GM12878 (cell line): Measurements from ENCODE around the gene ITGB2. TPM values are rescaled to one million over a fixed set of nuclear protein-coding genes. Genes with fewer than 3 reads are reported as not detected.

Experiments used
- ATAC-seq: fragments of 200-7000 bp; cut with Tn5 transposase; 3 replicates; pipeline ENCODE4 v1.9.1; 2020; ENCODE audit warnings: mild to moderate bottlenecking, moderate library complexity
- Bru-seq: library from RNA; stranded (reverse); fragments of 400-500 nt; gene quantifications from one replicate; lab custom pipeline; 2021; lab: Mats Ljungman, UMichigan
- BruChase-seq, 2 experiments: library from RNA; stranded (reverse); fragments of 400-500 nt; gene quantifications; one replicate each; lab custom pipeline; 2021; lab: Mats Ljungman, UMichigan
- BruUV-seq: library from RNA; stranded (reverse); fragments of 400-500 nt; replicated peaks from 2 replicates; lab custom pipeline; 2021; lab: Mats Ljungman, UMichigan
- CTCF ChIA-PET: fragments of 300-600 bp; sonication (Branson Sonifier 250); formaldehyde crosslinking; extraction: SDS; loops from one replicate; lab custom pipeline; 2021; ENCODE audit warnings: inconsistent platforms; lab: Yijun Ruan, JAX
- POLR2A ChIA-PET: fragments of 350-600 bp; formaldehyde crosslinking; extraction: SDS; loops from one replicate; lab custom pipeline; 2021; ENCODE audit warnings: inconsistent platforms; lab: Charles Lee
- RAD21 ChIA-PET: fragments of 300-600 bp; sonication (Branson Sonifier 250); formaldehyde crosslinking; loops from one replicate; lab custom pipeline; 2023; ENCODE audit warnings: antibody characterized with exemption; ENCODE audit not compliant: unreplicated experiment; lab: Charles Lee
- SMC1A ChIA-PET: fragments of 300-600 bp; sonication (Branson Sonifier 250); formaldehyde crosslinking; loops from one replicate; lab custom pipeline; 2023; ENCODE audit not compliant: unreplicated experiment, uncharacterized antibody; lab: Charles Lee
- DNase-seq: peaks from one replicate; pipeline ENCODE4 v3.0.0-alpha.2; 2011; ENCODE audit warnings: low read depth, low spot score
- FAIRE-seq: peaks from 3 replicates; lab custom pipeline; 2011; peaks lifted over from hg19 to GRCh38; lab: Jason Lieb, UNC
- H2AFZ ChIP-seq: 2 replicates; pipeline ENCODE4 v1.6.0; 2011; ENCODE audit warnings: low read depth, low read length, control low read depth; ENCODE audit not compliant: control insufficient read depth
- H3K27ac ChIP-seq: 2 replicates; pipeline ENCODE4 v1.5.1; 2011; ENCODE audit warnings: control low read depth; ENCODE audit not compliant: control insufficient read depth, insufficient read depth
- H3K27me3 ChIP-seq, 2 experiments: replicated peaks in 1 of 2; 2 replicates each; pipeline versions ENCODE4 v1.6.0 to v1.6.1; 2011; ENCODE audit warnings: low read length in 1 of 2; ENCODE audit not compliant: control insufficient read depth in 2 of 2, insufficient read depth in 2 of 2
- H3K36me3 ChIP-seq, 2 experiments: 2 replicates each; pipeline ENCODE4 v1.5.1; 2011; ENCODE audit warnings: low read length in 1 of 2; ENCODE audit not compliant: control insufficient read depth in 2 of 2, insufficient read depth in 2 of 2
- H3K4me1 ChIP-seq: 2 replicates; pipeline ENCODE4 v1.6.1; 2011; ENCODE audit warnings: mild to moderate bottlenecking, low read length, moderate library complexity, mixed read lengths; ENCODE audit not compliant: control insufficient read depth, insufficient read depth
- H3K4me2 ChIP-seq: 2 replicates; pipeline ENCODE4 v1.6.0; 2011; ENCODE audit warnings: control low read depth; ENCODE audit not compliant: control insufficient read depth, insufficient read depth
- H3K4me3 ChIP-seq: fragments of 200-600 bp; sonication (generic); 2 replicates; pipeline ENCODE4 v1.5.1; 2016
- H3K79me2 ChIP-seq: 2 replicates; pipeline ENCODE4 v1.6.0; 2011; ENCODE audit warnings: low read length; ENCODE audit not compliant: control insufficient read depth, insufficient read depth
- H3K9ac ChIP-seq: 2 replicates; pipeline ENCODE4 v1.8.0; 2011; ENCODE audit warnings: low read length, control low read depth, mixed read lengths; ENCODE audit not compliant: control insufficient read depth, insufficient read depth
- H3K9me3 ChIP-seq: replicated peaks from 3 replicates; pipeline ENCODE4 v1.5.1; 2011; ENCODE audit warnings: mild to moderate bottlenecking, low read length; ENCODE audit not compliant: control insufficient read depth, insufficient read depth
- H4K20me1 ChIP-seq: 2 replicates; pipeline ENCODE4 v1.6.0; 2011; ENCODE audit not compliant: control insufficient read depth, insufficient read depth
- HDGF ChIP-seq: fragments of 450-650 bp; IDR thresholded peaks from 2 replicates; pipeline ENCODE4 v1.6.1; 2016; ENCODE audit warnings: antibody characterized with exemption
- IKZF2 ChIP-seq, 2 experiments: fragments of 450-650 bp; IDR thresholded peaks; 2 replicates each; pipeline ENCODE4 v1.6.1; 2017; ENCODE audit warnings: mild to moderate bottlenecking in 2 of 2, moderate library complexity in 2 of 2
- MXI1 ChIP-seq: fragments of 150-350 bp; IDR thresholded peaks from 2 replicates; pipeline ENCODE4 v1.6.1; 2011; ENCODE audit warnings: low read depth, mild to moderate bottlenecking, inconsistent platforms, low read length, improper control_type of control experiment
- PML ChIP-seq: IDR thresholded peaks from 2 replicates; pipeline ENCODE4 v1.6.1; 2012; ENCODE audit warnings: low read length, inconsistent platforms
- RCOR1 ChIP-seq: conservative IDR thresholded peaks from 2 replicates; pipeline ENCODE4 v1.6.1; 2012; ENCODE audit warnings: low read depth, low read length, improper control_type of control experiment
- SREBF1 ChIP-seq: IDR thresholded peaks from 2 replicates; pipeline ENCODE4 v1.6.1; 2012; ENCODE audit warnings: mild to moderate bottlenecking, low read length
- WGBS: methylation state at CpG from one replicate; pipeline ENCODE4 v1.1.6; 2016; ENCODE audit warnings: low lambda C conversion rate; ENCODE audit not compliant: insufficient replicate concordance, insufficient coverage; ENCODE audit errors: missing lambda C conversion rate; 5-methylcytosine and 5-hydroxymethylcytosine counted together
- in situ Hi-C: fragments of 300-500 bp; cut with MboI; formaldehyde crosslinking; loops from 9 replicates; pipeline ENCODE4 v1.14.3; 2018; ENCODE audit warnings: mixed read lengths
- intact Hi-C: fragments of 100-400 bp; cut with micrococcal nuclease; formaldehyde crosslinking; loops from one replicate; pipeline ENCODE4 v1.14.2; 2022; ENCODE audit not compliant: unreplicated experiment
- long read RNA-seq, 2 experiments: library from polyadenylated mRNA; unstranded; transcript quantifications; one replicate each; pipeline ENCODE4 v2.0.0, GENCODE V29; 2019 to 2020
- polyA minus RNA-seq, 3 experiments: library from RNA; depleted of rRNA, polyadenylated mRNA; stranded (reverse); fragments of >200 nt; gene quantifications; 2 replicates each; pipeline ENCODE4 v1.2.3, GENCODE V29; 2011
- polyA plus RNA-seq, 11 experiments: library from polyadenylated mRNA; depleted of rRNA in 4 of 11; unstranded in 6 of 11; stranded (reverse) in 5 of 11; fragments of >200 nt; fragmentation: Nextera tagmentation in 4 of 11; fragmentation: Illumina TruSeq in 1 of 11; extraction: Ambion mirVana in 4 of 11; extraction: Trizol in 1 of 11; gene quantifications; 1 replicate in 1 of 11; 2 replicates in 10 of 11; pipeline versions ENCODE4 v1.2.1 to v1.2.3, GENCODE V29; 2011 to 2016; ENCODE audit warnings: inconsistent platforms in 2 of 11, missing spikeins in 2 of 11, low read depth in 1 of 11
- total RNA-seq, 4 experiments: library from RNA; depleted of rRNA in 3 of 4; stranded (reverse); fragments of >200 nt in 3 of 4; fragmentation: Illumina TruSeq in 1 of 4; extraction: Trizol in 1 of 4; gene quantifications; 2 replicates each; pipeline versions ENCODE4 v1.2.1 to v1.2.3, GENCODE V29; 2013 to 2021
- TF ChIP-seq, protein P1 (sequence below): IDR thresholded peaks from 2 replicates; pipeline ENCODE4 v1.6.1; 2011; ENCODE audit warnings: borderline replicate concordance, low read depth, mild to moderate bottlenecking, moderate library complexity, mixed read lengths, low read length; ENCODE audit not compliant: insufficient read depth; ENCODE audit errors: extremely low read length
- TF ChIP-seq, protein P2 (sequence below): fragments of 450-650 bp; IDR thresholded peaks from 2 replicates; pipeline ENCODE4 v1.6.1; 2017; ENCODE audit warnings: low read depth, mild to moderate bottlenecking, moderate library complexity
- TF ChIP-seq, protein P3 (sequence below): fragments of 450-650 bp; IDR thresholded peaks from 2 replicates; pipeline ENCODE4 v1.6.1; 2016; ENCODE audit warnings: mild to moderate bottlenecking
- TF ChIP-seq, protein P4 (sequence below): fragments of 450-650 bp; conservative IDR thresholded peaks from 2 replicates; pipeline ENCODE4 v1.6.1; 2017; ENCODE audit warnings: mild to moderate bottlenecking, moderate library complexity

ITGB2 gene
- total RNA-seq (2013; cell fraction: nucleolus; rRNA removed): 316 and 431 TPM in 2 replicates
- 85.3 and 101 TPM in 2 replicates for total RNA-seq (2014; rRNA removed)
- total RNA-seq (2014; rRNA removed; fragmentation: Illumina TruSeq; extraction: Trizol): 25.2 and 31.3 TPM in 2 replicates
- total RNA-seq (2021): 162 and 172 TPM in 2 replicates
- polyA plus RNA-seq (2011; ENCODE audit: low read depth): 46.7 TPM
- 31.3 and 57.2 TPM in 2 replicates for polyA plus RNA-seq (2011; rRNA removed)
- polyA plus RNA-seq (2011; cell fraction: cytosol; rRNA removed): 131 and 135 TPM in 2 replicates
- 271 and 308 TPM in 2 replicates for polyA plus RNA-seq (2011; cell fraction: nucleus; rRNA removed)
- polyA plus RNA-seq (2012): 78.4 and 88.1 TPM in 2 replicates
- polyA plus RNA-seq (2014; fragmentation: Illumina TruSeq; extraction: Trizol): 17.2 and 38.7 TPM in 2 replicates
- polyA plus RNA-seq (2014; fragmentation: Nextera tagmentation; extraction: Ambion mirVana): 10 to 100 TPM in 1 of 2 experiments, 1 to 10 TPM in 1; 8.0 to 19.8 TPM
- polyA plus RNA-seq (2014; rRNA removed): 60.6 and 67.5 TPM in 2 replicates
- polyA plus RNA-seq (2016; fragmentation: Nextera tagmentation; extraction: Ambion mirVana): 100 to 1,000 TPM; 120 to 128 TPM
- polyA minus RNA-seq (2011; rRNA and poly(A)+ RNA removed): 34.5 and 84.6 TPM in 2 replicates
- 49.2 and 68.0 TPM in 2 replicates for polyA minus RNA-seq (2011; cell fraction: cytosol; rRNA and poly(A)+ RNA removed)
- 58.9 and 82.0 TPM in 2 replicates for polyA minus RNA-seq (2011; cell fraction: nucleus; rRNA and poly(A)+ RNA removed)
- Bru-seq, nascent RNA: percentile 66 among the genes with signal in this experiment
- percentile 74 among the genes with signal in this experiment for BruChase-seq, experiment 1, labeled RNA remaining after a 6-hour chase
- percentile 62 among the genes with signal in this experiment for BruChase-seq, experiment 2, labeled RNA remaining after a 2-hour chase
- long read RNA-seq, experiment 1, transcript ITGB2-204 (4 exons, 422 nt): minor isoform, 5 of 97 reads
- long read RNA-seq, experiment 1, transcript ITGB2-201 (16 exons, 2,955 nt): major isoform, 64 of 97 reads
- long read RNA-seq, experiment 1, partial matches to known transcripts: 7 of 97 reads
- long read RNA-seq, experiment 1, other reads (novel, unspliced or antisense): 15 of 97 reads
- long read RNA-seq, experiment 2, transcript ITGB2-201 (16 exons, 2,955 nt): major isoform, 83 of 126 reads
- long read RNA-seq, experiment 2, partial matches to known transcripts: 23 of 126 reads
- long read RNA-seq, experiment 2, other reads (novel, unspliced or antisense): 15 of 126 reads

DNA sequence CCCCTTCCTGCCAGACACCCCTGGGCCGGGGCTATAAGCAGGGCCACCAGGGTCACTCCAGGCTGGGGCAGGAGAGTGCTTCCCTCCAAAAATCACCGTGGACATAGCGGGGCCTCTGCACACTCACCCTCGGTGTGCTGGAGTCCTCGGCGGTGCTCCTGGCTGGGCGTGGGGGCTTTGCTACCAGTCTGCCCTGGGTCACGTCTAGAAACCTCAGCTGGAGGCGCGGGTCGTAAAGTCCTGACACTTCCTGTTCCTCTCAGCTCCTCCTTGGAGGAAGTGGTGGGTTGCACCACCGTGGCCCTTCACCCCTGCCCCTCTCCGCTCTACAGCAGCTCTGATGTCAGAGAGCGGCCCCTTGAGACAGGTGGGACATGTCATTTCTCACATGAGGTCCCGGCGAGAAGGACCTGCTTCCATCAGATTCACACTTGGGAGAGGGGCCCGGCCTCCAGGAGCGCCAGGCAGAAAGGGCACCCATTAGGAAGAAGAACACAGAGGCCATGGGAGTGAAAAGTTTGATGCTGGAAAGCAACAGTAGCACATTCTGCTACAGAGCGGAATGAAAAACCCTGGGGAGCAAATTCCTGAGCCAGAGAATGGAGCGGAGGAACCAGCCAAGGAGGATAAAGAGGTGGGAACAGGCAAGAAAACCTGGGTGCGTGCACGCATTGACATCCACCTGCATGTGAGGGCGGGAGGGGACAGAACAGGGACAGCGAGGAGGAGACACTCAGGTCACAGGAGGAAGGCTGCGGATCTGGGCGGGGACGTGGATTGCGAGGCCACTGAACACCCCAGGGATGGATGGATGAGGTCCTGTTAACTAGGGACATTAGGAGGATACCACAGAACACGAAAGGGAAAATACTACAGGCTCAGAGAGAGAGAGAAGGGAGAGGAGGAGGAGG, at the start of gene ITGB2:
Gene ITGB2 (minus strand): TSS at position 206 of the 911 bp plus-strand sequence. CDS start 10,117 bp downstream, outside the sequence.
- ChIA-PET POLR2A (interaction anchor here (3.4 kb wide), 1 partner anchor 10 kb away, joined by 33 read pairs; no protein-coding TSS in a partner anchor), RAD21 (interaction anchor here (1.0 to 1.1 kb wide), 2 partner anchors 10 to 11 kb away, joined by 5 read pairs; no protein-coding TSS in a partner anchor), SMC1A (interaction anchor here (0.8 to 1.1 kb wide), 2 partner anchors 13 to 46 kb away, joined by 4 to 5 read pairs; no protein-coding TSS in a partner anchor), CTCF (interaction anchor here (1.0 to 1.6 kb wide), 3 partner anchors 11 to 48 kb away, joined by 3 to 4 read pairs (median 3); partner anchors contain the start of gene PTTG1IP)
- Histone ChIP-seq H3K27me3 (no peaks in the 10 kb centered on the region), H4K20me1 (no peaks in the 10 kb centered on the region), H3K27ac (peak within 1 kb of the TSS; percentile 78), H3K79me2 (peaks cover 33% of the 10 kb centered on the region), H3K4me2 (peak within 1 kb of the TSS; percentile 94), H3K4me3 (peak within 1 kb of the TSS; percentile 76), H3K9me3 (no peaks in the 10 kb centered on the region), H3K9ac (peak within 1 kb of the TSS; percentile 86), H3K4me1 (peaks cover 10% of the 10 kb centered on the region; the same call in 1 of the 2 replicates), H2AFZ (peak within 1 kb of the TSS; percentile 37), H3K36me3 (peaks cover 0 to 7% of the 10 kb centered on the region in 2 experiments; a peak in 3 of 4 replicates)
- in situ Hi-C loops: no loop called here
- WGBS: 2% methylated on average over 29 of the region's 29 CpGs
- FAIRE-seq (peak; percentile 64), ATAC-seq (peak; percentile 88), DNase-seq (no peak)
- intact Hi-C loops: no loop called here
- BruUV-seq: no TSS peak
- TF ChIP-seq SREBF1 (no peak), IKZF2 (IDR thresholded peaks at IDR 0.05) (peak; percentile 66 to 68; a peak in 2 of 4 replicates), MXI1 (peak; percentile 58), PML (no peak), RCOR1 (0 out of 2 replicates have a peak, but pooled peaks have one; percentile 70), HDGF (peak; percentile 37; the same call in 1 of the 2 replicates)
- TF ChIP-seq, protein P1, sequence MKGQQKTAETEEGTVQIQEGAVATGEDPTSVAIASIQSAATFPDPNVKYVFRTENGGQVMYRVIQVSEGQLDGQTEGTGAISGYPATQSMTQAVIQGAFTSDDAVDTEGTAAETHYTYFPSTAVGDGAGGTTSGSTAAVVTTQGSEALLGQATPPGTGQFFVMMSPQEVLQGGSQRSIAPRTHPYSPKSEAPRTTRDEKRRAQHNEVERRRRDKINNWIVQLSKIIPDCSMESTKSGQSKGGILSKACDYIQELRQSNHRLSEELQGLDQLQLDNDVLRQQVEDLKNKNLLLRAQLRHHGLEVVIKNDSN: no peak
- TF ChIP-seq, protein P2, sequence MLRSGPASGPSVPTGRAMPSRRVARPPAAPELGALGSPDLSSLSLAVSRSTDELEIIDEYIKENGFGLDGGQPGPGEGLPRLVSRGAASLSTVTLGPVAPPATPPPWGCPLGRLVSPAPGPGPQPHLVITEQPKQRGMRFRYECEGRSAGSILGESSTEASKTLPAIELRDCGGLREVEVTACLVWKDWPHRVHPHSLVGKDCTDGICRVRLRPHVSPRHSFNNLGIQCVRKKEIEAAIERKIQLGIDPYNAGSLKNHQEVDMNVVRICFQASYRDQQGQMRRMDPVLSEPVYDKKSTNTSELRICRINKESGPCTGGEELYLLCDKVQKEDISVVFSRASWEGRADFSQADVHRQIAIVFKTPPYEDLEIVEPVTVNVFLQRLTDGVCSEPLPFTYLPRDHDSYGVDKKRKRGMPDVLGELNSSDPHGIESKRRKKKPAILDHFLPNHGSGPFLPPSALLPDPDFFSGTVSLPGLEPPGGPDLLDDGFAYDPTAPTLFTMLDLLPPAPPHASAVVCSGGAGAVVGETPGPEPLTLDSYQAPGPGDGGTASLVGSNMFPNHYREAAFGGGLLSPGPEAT: peak; percentile 72
- TF ChIP-seq, protein P3, sequence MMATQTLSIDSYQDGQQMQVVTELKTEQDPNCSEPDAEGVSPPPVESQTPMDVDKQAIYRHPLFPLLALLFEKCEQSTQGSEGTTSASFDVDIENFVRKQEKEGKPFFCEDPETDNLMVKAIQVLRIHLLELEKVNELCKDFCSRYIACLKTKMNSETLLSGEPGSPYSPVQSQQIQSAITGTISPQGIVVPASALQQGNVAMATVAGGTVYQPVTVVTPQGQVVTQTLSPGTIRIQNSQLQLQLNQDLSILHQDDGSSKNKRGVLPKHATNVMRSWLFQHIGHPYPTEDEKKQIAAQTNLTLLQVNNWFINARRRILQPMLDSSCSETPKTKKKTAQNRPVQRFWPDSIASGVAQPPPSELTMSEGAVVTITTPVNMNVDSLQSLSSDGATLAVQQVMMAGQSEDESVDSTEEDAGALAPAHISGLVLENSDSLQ: peak; percentile 42; the same call in 1 of the 2 replicates
- TF ChIP-seq, protein P4, sequence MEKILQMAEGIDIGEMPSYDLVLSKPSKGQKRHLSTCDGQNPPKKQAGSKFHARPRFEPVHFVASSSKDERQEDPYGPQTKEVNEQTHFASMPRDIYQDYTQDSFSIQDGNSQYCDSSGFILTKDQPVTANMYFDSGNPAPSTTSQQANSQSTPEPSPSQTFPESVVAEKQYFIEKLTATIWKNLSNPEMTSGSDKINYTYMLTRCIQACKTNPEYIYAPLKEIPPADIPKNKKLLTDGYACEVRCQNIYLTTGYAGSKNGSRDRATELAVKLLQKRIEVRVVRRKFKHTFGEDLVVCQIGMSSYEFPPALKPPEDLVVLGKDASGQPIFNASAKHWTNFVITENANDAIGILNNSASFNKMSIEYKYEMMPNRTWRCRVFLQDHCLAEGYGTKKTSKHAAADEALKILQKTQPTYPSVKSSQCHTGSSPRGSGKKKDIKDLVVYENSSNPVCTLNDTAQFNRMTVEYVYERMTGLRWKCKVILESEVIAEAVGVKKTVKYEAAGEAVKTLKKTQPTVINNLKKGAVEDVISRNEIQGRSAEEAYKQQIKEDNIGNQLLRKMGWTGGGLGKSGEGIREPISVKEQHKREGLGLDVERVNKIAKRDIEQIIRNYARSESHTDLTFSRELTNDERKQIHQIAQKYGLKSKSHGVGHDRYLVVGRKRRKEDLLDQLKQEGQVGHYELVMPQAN: 0 out of 2 replicates have a peak, but pooled peaks have one; percentile 60
